ENCODE measurements around the gene ADAM23. TPM values are rescaled to one million over a fixed set of nuclear protein-coding genes. Genes with fewer than 3 reads are reported as not detected.

Gene ADAM23
- total RNA-seq, 1 donor from 2014 or later: 0.16 TPM

DNA sequence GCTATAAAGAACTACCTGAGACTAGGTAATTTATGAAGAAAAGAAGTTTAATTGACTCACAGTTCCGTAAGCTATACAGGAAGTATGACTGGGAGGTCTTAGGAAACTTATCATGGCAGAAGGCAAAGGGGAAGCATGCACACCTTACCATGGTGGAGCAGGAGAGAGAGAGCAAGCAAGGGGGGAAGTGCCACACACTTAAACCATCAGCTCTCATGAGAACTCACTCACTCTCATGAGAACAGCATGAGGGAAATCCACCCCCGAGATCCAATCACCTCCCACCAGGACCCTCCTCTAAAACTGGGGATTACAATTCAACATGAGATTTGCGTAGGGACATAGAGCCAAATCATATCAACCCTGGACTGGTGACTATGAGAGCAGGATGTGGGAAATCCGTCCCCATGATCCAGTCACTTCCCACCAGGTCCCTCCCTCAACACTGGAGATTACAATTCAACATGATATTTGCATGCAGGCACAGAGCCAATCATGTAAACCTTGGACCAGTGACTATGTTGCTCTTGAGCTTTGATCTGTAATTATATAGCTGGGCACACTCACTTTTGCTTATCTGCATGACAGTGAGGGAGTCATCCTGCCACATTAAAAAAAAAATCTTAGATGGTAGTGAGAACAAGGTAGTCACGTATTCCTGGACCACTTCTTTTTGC, 12.9 kb downstream of the ADAM23 start:
- peaks cover 8% of the 10 kb centered on the region for H3K27me3 Mint-ChIP-seq (ENCODE audit: insufficient read depth)
- no peak overlapping the region for H3K27ac Mint-ChIP-seq

DNA sequence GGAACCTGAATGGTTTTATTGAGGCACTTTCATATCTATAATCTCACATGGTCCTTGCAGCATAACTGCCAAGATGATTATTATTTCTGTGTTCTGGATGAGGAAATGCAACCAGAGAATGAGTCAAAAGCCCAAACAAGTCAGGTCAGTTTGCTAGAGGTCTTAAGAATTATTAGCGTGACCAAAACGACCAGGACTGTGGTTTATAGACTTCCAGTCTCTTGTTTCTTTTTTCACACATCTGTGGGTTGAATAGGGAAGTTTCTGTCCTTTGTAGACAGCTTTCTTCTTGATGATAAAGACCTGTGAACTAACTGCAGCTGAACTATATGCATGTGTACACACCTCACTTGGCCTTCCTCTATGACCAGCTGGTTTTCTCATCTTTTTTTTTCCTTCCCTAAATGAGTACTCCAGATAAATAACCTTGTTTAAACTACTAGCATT, 13.9 kb downstream of the ADAM23 start:
- Mint-ChIP-seq H3K9me3 (no peaks in the 10 kb centered on the region), H3K36me3 (ENCODE audit: low read depth) (no peaks in the 10 kb centered on the region), H3K27me3 (ENCODE audit: insufficient read depth) (peaks cover 8% of the 10 kb centered on the region), H3K4me1 (ENCODE audit: low read depth) (no peaks in the 10 kb centered on the region), H3K27ac (no peak overlapping the region), H3K4me3 (no peak overlapping the region)
- no peak for DNase-seq (ENCODE audit: low spot score)
- intact Hi-C loops (cut with micrococcal nuclease): no loop called here

More for the DNA sequence above, 12.9 kb downstream of the ADAM23 start:
- no peak for DNase-seq (ENCODE audit: low spot score)
- intact Hi-C loops (cut with micrococcal nuclease): no loop called here
- Mint-ChIP-seq H3K4me3 (no peak overlapping the region), H3K9me3 (no peaks in the 10 kb centered on the region), H3K4me1 (ENCODE audit: low read depth) (no peaks in the 10 kb centered on the region), H3K36me3 (ENCODE audit: low read depth) (no peaks in the 10 kb centered on the region)

DNA sequence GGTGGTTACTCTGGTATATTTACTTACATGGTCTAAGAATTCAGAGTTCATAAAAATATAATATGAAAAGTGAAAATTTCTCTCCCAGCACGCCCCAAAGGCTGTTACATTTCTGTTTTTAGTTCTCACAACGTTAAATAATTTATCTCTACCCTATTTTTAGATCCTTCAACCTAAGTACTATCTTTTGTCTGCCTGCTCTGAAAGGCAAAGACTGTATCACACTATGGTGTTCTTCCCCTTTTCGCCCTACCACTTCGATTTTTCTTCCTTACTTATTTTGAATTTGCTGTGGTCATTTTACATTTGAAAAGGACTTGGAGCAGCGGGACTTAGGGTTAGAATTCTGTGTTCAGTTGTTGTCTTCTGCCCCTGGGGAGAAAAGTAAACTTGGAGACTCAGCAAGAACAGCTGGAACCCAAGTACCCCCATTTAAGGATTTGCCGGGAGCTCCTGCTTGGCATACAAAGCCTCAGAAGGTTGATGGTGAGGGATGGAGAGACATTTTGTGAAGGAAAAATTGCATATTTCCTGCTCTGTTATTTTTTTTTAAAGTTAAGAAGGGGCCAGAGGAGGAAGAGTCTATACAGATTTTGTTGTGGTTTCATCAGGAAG, 19.0 kb downstream of the ADAM23 start:
- no peaks in the 10 kb centered on the region for H3K4me1 Mint-ChIP-seq (ENCODE audit: low read depth)
- H3K27ac Mint-ChIP-seq: no peak overlapping the region
- intact Hi-C loops (cut with micrococcal nuclease): no loop called here
- no peaks in the 10 kb centered on the region for H3K36me3 Mint-ChIP-seq (ENCODE audit: low read depth)
- H3K9me3 Mint-ChIP-seq: no peaks in the 10 kb centered on the region
- no peak overlapping the region for H3K4me3 Mint-ChIP-seq
- peaks cover 2% of the 10 kb centered on the region for H3K27me3 Mint-ChIP-seq (ENCODE audit: insufficient read depth)
- no peak for DNase-seq (ENCODE audit: low spot score)

DNA sequence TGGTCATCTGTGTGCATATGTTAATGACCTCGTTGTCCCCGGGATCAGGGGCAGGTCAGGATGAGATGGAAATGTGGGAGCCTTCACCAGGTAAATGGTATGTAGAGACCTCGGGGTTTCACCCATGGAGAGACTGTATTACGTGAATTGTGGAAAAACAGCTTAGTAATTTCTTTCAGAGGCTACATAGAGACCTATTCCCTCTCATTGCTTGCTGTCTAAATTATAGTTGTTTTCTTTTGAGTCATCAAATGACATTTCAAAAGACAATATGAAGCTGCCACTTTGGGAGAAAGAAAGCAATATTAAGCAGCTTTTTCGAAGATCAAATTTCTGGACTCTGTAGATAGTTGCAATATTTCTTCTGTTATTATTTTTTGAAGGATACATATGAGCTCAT, 20.4 kb downstream of the ADAM23 start:
- Mint-ChIP-seq H3K4me1 (ENCODE audit: low read depth) (no peaks in the 10 kb centered on the region), H3K4me3 (no peak overlapping the region)
- intact Hi-C loops (cut with micrococcal nuclease): no loop called here

DNA sequence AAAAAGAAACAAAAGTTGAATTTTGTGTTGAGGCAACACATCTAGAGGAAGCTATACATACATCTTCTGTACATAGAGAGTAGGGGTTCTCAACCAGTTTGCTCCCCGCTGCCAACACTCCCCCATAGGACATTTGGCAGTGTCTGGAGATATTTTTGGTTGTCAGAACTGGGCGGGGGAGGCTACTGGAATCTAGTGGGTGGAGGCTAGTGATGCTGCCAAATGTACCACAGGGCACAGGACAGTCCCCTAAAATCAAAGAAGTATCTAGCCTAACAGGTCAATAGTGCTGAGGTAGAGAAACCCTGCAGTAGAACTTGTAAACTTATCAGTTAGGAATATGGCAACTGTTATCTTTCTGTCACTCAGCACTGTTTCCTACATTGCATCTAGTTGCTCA, 21.3 kb downstream of the ADAM23 start:
- Mint-ChIP-seq H3K4me3 (no peak overlapping the region), H3K9me3 (no peaks in the 10 kb centered on the region), H3K27me3 (ENCODE audit: insufficient read depth) (peaks cover 2% of the 10 kb centered on the region), H3K36me3 (ENCODE audit: low read depth) (no peaks in the 10 kb centered on the region), H3K4me1 (ENCODE audit: low read depth) (no peaks in the 10 kb centered on the region), H3K27ac (no peak overlapping the region)
- DNase-seq (ENCODE audit: low spot score): no peak
- intact Hi-C loops (cut with micrococcal nuclease): no loop called here

More for the DNA sequence above, 20.4 kb downstream of the ADAM23 start:
- no peak for DNase-seq (ENCODE audit: low spot score)
- Mint-ChIP-seq H3K9me3 (no peaks in the 10 kb centered on the region), H3K36me3 (ENCODE audit: low read depth) (no peaks in the 10 kb centered on the region), H3K27ac (no peak overlapping the region), H3K27me3 (ENCODE audit: insufficient read depth) (peaks cover 2% of the 10 kb centered on the region)

DNA sequence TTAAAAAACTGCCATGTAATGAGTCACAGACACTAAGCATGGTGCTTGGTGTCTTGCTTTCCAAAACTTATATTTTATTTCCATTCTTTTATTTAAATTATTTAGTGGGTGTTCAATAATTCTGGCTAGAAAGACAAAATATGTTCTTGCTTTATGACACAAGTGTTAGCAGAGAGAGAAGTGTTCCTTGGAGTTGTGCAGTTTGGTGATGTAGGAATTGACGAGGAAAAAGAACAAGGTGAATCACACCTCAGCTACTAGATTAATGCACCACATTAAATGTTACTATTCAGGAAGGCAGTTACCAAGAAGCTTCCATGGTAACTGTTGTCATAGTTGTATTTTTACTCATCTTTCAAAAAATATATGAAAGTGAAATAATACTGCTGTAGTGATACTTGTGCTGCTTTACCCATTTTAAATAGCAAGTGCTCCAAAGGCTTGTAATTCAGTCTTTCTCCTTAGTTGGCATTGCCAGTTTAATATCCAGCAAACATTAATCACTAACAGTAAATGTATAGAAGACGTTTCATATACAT, 28.3 kb downstream of the ADAM23 start:
- H3K4me1 Mint-ChIP-seq (ENCODE audit: low read depth): no peaks in the 10 kb centered on the region
- intact Hi-C loops (cut with micrococcal nuclease): no loop called here
- no peaks in the 10 kb centered on the region for H3K9me3 Mint-ChIP-seq
- no peak for DNase-seq (ENCODE audit: low spot score)
- H3K27ac Mint-ChIP-seq: no peak overlapping the region
- no peak overlapping the region for H3K4me3 Mint-ChIP-seq
- no peaks in the 10 kb centered on the region for H3K36me3 Mint-ChIP-seq (ENCODE audit: low read depth)
- peaks cover 4% of the 10 kb centered on the region for H3K27me3 Mint-ChIP-seq (ENCODE audit: insufficient read depth)

DNA sequence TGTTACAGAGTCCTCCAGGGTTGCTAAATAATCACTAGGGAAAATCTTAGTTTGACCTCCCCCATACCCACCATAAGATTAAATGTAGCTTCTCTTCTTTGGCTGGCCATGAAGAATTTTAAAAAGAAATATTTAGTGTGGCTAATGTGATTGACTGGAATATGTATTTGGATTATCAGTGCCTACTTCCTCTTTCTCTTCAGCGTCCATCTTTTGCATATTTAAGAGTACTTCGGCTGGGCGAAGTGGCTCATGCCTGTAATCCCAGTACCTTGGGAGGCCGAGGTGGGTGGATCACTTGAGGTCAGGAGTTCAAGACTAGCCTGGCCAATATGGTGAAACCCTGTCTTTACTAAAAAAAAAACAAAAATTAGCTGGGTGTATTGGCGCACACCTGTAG, 28.8 kb downstream of the ADAM23 start:
- H3K9me3 Mint-ChIP-seq: no peaks in the 10 kb centered on the region
- no peak for DNase-seq (ENCODE audit: low spot score)
- peaks cover 4% of the 10 kb centered on the region for H3K27me3 Mint-ChIP-seq (ENCODE audit: insufficient read depth)
- no peak overlapping the region for H3K4me3 Mint-ChIP-seq
- H3K27ac Mint-ChIP-seq: no peak overlapping the region
- H3K4me1 Mint-ChIP-seq (ENCODE audit: low read depth): no peaks in the 10 kb centered on the region
- no peaks in the 10 kb centered on the region for H3K36me3 Mint-ChIP-seq (ENCODE audit: low read depth)
- intact Hi-C loops (cut with micrococcal nuclease): no loop called here

DNA sequence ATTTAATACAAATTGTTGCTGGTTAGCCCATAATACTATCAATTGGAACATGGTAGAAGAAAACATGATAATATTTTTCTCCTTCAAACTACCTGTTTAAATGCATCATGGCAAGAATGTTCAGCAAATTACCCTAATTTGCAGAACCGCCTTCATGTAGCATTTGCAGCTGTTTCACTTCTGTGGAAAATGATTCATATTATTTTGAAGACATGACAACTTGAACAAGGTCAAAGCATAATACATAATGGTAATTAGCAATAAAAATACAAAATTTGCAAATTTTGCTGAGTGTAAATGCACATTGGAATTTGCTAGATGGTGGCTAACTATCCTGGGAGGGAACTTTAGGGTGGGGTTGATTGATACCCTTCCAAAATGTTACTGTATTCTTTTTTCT, 30.8 kb downstream of the ADAM23 start:
- no peaks in the 10 kb centered on the region for H3K36me3 Mint-ChIP-seq (ENCODE audit: low read depth)
- H3K9me3 Mint-ChIP-seq: no peaks in the 10 kb centered on the region
- no peak overlapping the region for H3K4me3 Mint-ChIP-seq
- no peak overlapping the region for H3K27ac Mint-ChIP-seq
- no peak for DNase-seq (ENCODE audit: low spot score)
- intact Hi-C loops (cut with micrococcal nuclease): no loop called here
- no peaks in the 10 kb centered on the region for H3K4me1 Mint-ChIP-seq (ENCODE audit: low read depth)
- peaks cover 4% of the 10 kb centered on the region for H3K27me3 Mint-ChIP-seq (ENCODE audit: insufficient read depth)

DNA sequence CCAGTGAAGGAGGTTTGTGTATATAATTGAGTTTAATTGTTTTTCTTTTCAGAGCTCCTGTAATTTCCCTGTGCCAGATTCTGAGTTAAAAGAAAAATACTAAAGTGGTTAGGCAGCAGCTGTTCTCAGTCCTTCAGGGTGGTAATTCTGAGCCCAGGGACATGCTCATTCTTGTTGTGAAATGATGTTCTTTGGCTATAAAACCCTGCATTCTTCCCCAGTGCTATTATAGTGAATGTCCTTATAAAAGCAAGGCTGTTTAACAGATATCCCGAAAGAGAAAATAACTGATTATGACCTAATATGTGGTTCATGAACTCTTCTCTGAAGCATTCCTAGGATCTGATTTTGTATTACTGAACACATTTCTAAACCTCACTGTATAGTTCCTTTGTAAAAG, 34.0 kb downstream of the ADAM23 start:
- DNase-seq (ENCODE audit: low spot score): no peak
- intact Hi-C loops (cut with micrococcal nuclease): no loop called here
- Mint-ChIP-seq H3K36me3 (ENCODE audit: low read depth) (no peaks in the 10 kb centered on the region), H3K4me1 (ENCODE audit: low read depth) (no peaks in the 10 kb centered on the region), H3K9me3 (no peaks in the 10 kb centered on the region), H3K27ac (no peak overlapping the region), H3K4me3 (no peak overlapping the region), H3K27me3 (ENCODE audit: insufficient read depth) (peaks cover 4% of the 10 kb centered on the region)

DNA sequence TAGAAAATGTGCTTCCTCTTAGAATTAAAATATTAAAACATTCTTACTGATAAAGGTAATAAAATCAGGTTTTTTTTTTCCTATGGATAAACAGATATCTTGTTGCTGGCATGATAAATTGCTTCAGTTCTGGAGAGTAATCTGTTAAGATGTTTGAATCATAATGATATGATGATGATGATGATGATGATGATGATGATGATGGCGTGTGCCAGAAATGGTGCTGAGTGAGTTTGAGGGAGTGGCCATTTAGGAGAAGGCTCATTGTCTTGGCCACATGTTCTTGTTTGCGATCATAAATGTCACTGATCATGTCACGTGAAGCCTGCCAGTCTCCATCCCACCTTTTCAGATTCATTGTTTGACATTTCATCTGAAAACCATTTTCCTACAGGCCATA, 35.0 kb downstream of the ADAM23 start:
- Mint-ChIP-seq H3K36me3 (ENCODE audit: low read depth) (no peaks in the 10 kb centered on the region), H3K4me3 (no peak overlapping the region), H3K27me3 (ENCODE audit: insufficient read depth) (peaks cover 4% of the 10 kb centered on the region), H3K4me1 (ENCODE audit: low read depth) (no peaks in the 10 kb centered on the region), H3K9me3 (no peaks in the 10 kb centered on the region), H3K27ac (no peak overlapping the region)
- no peak for DNase-seq (ENCODE audit: low spot score)
- intact Hi-C loops (cut with micrococcal nuclease): no loop called here

DNA sequence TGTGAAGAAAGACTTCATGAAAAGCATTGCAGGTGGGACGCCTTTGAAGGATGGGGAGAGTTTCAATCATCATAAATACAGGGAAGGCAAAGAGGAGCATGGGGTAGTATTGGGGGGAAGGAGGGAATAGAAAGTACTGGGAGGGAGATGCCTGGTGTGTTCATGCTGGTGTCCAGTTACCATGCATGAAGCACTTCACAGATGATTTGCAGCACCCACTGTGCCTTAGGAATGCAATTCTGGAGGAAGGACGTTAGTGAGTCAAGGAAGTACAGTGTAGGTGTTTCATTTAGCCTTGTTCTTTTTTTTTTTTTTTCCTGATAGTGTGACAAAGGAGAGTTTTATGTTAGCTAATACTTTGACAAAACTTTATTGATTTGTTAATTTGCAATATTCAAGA, 36.8 kb downstream of the ADAM23 start:
- Mint-ChIP-seq H3K9me3 (no peaks in the 10 kb centered on the region), H3K36me3 (ENCODE audit: low read depth) (no peaks in the 10 kb centered on the region), H3K4me3 (no peak overlapping the region), H3K27ac (no peak overlapping the region), H3K4me1 (ENCODE audit: low read depth) (no peaks in the 10 kb centered on the region), H3K27me3 (ENCODE audit: insufficient read depth) (no peaks in the 10 kb centered on the region)
- intact Hi-C loops (cut with micrococcal nuclease): no loop called here
- no peak for DNase-seq (ENCODE audit: low spot score)

DNA sequence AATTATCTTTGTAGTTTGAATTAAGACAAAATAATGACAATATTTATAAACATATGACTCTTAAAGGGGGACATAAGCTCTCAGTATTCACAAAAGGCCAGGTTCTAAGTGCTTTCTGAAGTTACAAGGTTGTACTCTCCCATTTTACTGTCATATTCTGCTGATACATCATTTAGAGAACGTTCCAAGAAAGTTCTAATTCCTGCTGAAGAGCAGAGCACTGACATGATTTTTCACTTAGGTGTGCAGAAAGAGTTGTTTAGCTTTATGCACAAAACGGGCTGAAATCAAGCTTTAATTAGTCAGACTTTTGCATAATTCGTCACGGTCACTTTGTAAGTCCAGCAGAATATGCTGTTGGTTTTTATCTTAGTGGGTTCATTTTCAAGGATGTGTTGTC, 37.3 kb downstream of the ADAM23 start:
- no peak for DNase-seq (ENCODE audit: low spot score)
- Mint-ChIP-seq H3K27me3 (ENCODE audit: insufficient read depth) (no peaks in the 10 kb centered on the region), H3K27ac (no peak overlapping the region), H3K36me3 (ENCODE audit: low read depth) (no peaks in the 10 kb centered on the region), H3K9me3 (no peaks in the 10 kb centered on the region), H3K4me1 (ENCODE audit: low read depth) (no peaks in the 10 kb centered on the region), H3K4me3 (no peak overlapping the region)
- intact Hi-C loops (cut with micrococcal nuclease): no loop called here

DNA sequence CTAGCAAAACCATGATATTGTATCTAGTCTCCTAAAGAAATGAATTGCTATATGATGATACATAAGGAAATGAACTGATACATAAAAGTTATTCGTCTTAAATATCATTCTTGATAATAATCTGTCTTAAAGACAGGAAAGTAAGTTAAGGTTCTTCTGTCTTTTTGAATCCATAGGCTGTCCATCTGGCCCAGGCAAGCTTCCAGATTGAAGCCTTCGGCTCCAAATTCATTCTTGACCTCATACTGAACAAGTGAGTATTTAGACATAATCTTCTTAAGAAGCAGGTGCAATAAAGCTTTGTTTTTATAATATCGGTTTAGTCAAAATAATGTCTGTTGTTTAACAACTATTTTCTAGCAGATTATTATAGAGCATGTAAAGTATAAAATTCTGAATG, 37.7 kb downstream of the ADAM23 start:
- DNase-seq (ENCODE audit: low spot score): no peak
- no peak overlapping the region for H3K4me3 Mint-ChIP-seq
- no peaks in the 10 kb centered on the region for H3K36me3 Mint-ChIP-seq (ENCODE audit: low read depth)
- H3K9me3 Mint-ChIP-seq: no peaks in the 10 kb centered on the region
- intact Hi-C loops (cut with micrococcal nuclease): no loop called here
- H3K27ac Mint-ChIP-seq: no peak overlapping the region
- no peaks in the 10 kb centered on the region for H3K27me3 Mint-ChIP-seq (ENCODE audit: insufficient read depth)
- no peaks in the 10 kb centered on the region for H3K4me1 Mint-ChIP-seq (ENCODE audit: low read depth)
